Mesendoderm (in vitro differentiated cells): ENCODE measurements around the gene WFIKKN2.

Experiments used
- DNase-seq: peaks from one replicate; pipeline ENCODE4 v3.0.0; 2013
- H2AK5ac ChIP-seq: 2 replicates; pipeline ENCODE4 v1.6.1; 2013; ENCODE audit warnings: low read length, inconsistent platforms
- H2BK120ac ChIP-seq: 2 replicates; pipeline ENCODE4 v1.6.1; 2013; ENCODE audit warnings: low read depth, mild to moderate bottlenecking, low read length, moderate library complexity, mixed read lengths
- H2BK15ac ChIP-seq: replicated peaks from 2 replicates; pipeline ENCODE4 v1.6.1; 2013; ENCODE audit warnings: low read depth, mild to moderate bottlenecking, moderate library complexity
- H2BK5ac ChIP-seq: 2 replicates; pipeline ENCODE4 v1.6.1; 2013; ENCODE audit warnings: low read length, inconsistent platforms
- H3K18ac ChIP-seq: 2 replicates; pipeline ENCODE4 v1.6.1; 2013; ENCODE audit warnings: mild to moderate bottlenecking, low read length, mixed read lengths
- H3K23ac ChIP-seq: one replicate; pipeline ENCODE4 v1.6.1; 2013; ENCODE audit warnings: low read length
- H3K27ac ChIP-seq: 2 replicates; pipeline ENCODE4 v1.5.1; 2013; ENCODE audit warnings: low read depth, mild to moderate bottlenecking, inconsistent platforms, low read length, moderate library complexity
- H3K27me3 ChIP-seq: 2 replicates; pipeline ENCODE4 v1.6.1; 2013; ENCODE audit warnings: low read length, control low read depth, mild to moderate bottlenecking, inconsistent platforms; ENCODE audit not compliant: insufficient read depth, poor library complexity
- H3K36me3 ChIP-seq: 2 replicates; pipeline ENCODE4 v1.6.1; 2013; ENCODE audit warnings: low read length, inconsistent platforms; ENCODE audit not compliant: control insufficient read depth, insufficient read depth
- H3K4ac ChIP-seq: one replicate; pipeline ENCODE4 v1.6.1; 2013; ENCODE audit warnings: low read depth, mild to moderate bottlenecking, low read length, moderate library complexity
- H3K4me1 ChIP-seq: 2 replicates; pipeline ENCODE4 v1.6.1; 2013; ENCODE audit warnings: low read depth, low read length, inconsistent platforms; ENCODE audit not compliant: control insufficient read depth
- H3K4me2 ChIP-seq: 2 replicates; pipeline ENCODE4 v1.6.1; 2013; ENCODE audit warnings: low read length
- H3K4me3 ChIP-seq: 2 replicates; pipeline ENCODE4 v1.5.1; 2013; ENCODE audit warnings: mild to moderate bottlenecking, low read length
- H3K56ac ChIP-seq: one replicate; pipeline ENCODE4 v1.6.1; 2013; ENCODE audit warnings: low read length
- H3K79me1 ChIP-seq: 2 replicates; pipeline ENCODE4 v1.6.1; 2013; ENCODE audit warnings: low read length, inconsistent platforms
- H3K79me2 ChIP-seq: 2 replicates; pipeline ENCODE4 v1.6.1; 2013; ENCODE audit warnings: mild to moderate bottlenecking, low read length; ENCODE audit not compliant: control insufficient read depth, insufficient read depth
- H3K9ac ChIP-seq: 2 replicates; pipeline ENCODE4 v1.6.1; 2013; ENCODE audit warnings: low read length, inconsistent platforms
- H4K5ac ChIP-seq: one replicate; pipeline ENCODE4 v1.6.1; 2013; ENCODE audit warnings: low read length
- H4K8ac ChIP-seq: one replicate; pipeline ENCODE4 v1.6.1; 2013; ENCODE audit warnings: low read depth, mild to moderate bottlenecking, control low read depth, low read length, moderate library complexity
- WGBS: extraction: QIAGEN DNeasy Blood & Tissue Kit; methylation state at CpG from one replicate; pipeline ENCODE4 v1.1.7; 2013; ENCODE audit warnings: low lambda C conversion rate, missing lambda C conversion rate; ENCODE audit not compliant: insufficient coverage; ENCODE audit errors: extremely low coverage; 5-methylcytosine and 5-hydroxymethylcytosine counted together

The WFIKKN2 gene

GRCh38 chr17:50828508-50829170 lies 6.7 kb upstream of the WFIKKN2 start:
- WGBS, result no CpG with 5 or more reads among the region's 6 CpGs
- no peak overlapping the region for H3K18ac ChIP-seq
- DNase-seq, result no peak
- H3K79me2 ChIP-seq, result no peaks in the 10 kb centered on the region
- no peaks in the 10 kb centered on the region for H3K79me1 ChIP-seq
- H3K27ac ChIP-seq, result no peak overlapping the region
- H3K23ac ChIP-seq, result no peak overlapping the region
- H4K8ac ChIP-seq, result no peak overlapping the region
- H3K9ac ChIP-seq, result no peak overlapping the region
- no peaks in the 10 kb centered on the region for H3K36me3 ChIP-seq
- no peak overlapping the region for H2BK15ac ChIP-seq
- no peak overlapping the region for H2BK120ac ChIP-seq
- H3K4me2 ChIP-seq, result no peak overlapping the region
- H3K4me3 ChIP-seq, result no peak overlapping the region
- no peak overlapping the region for H3K4ac ChIP-seq
- peaks cover 7% of the 10 kb centered on the region for H3K4me1 ChIP-seq
- H2AK5ac ChIP-seq, result no peak overlapping the region
- H3K27me3 ChIP-seq, result no peaks in the 10 kb centered on the region
- no peak overlapping the region for H4K5ac ChIP-seq
- no peak overlapping the region for H2BK5ac ChIP-seq
- H3K56ac ChIP-seq, result no peak overlapping the region

- Histone ChIP-seq H3K4me2 (no peak overlapping the region), H3K79me2 (no peaks in the 10 kb centered on the region), H3K27me3 (no peaks in the 10 kb centered on the region), H3K4me3 (no peak overlapping the region), H3K79me1 (no peaks in the 10 kb centered on the region), H2BK15ac (no peak overlapping the region), H4K5ac (no peak overlapping the region), H3K4me1 (peaks cover 7% of the 10 kb centered on the region), H2BK5ac (no peak overlapping the region), H2BK120ac (no peak overlapping the region), H3K23ac (no peak overlapping the region), H3K9ac (no peak overlapping the region), H3K36me3 (no peaks in the 10 kb centered on the region), H3K4ac (no peak overlapping the region), H2AK5ac (no peak overlapping the region), H3K56ac (no peak overlapping the region), H3K27ac (no peak overlapping the region), H3K18ac (no peak overlapping the region), H4K8ac (no peak overlapping the region)
- DNase-seq, result no peak
- no CpG with 5 or more reads among the region's 6 CpGs for WGBS
Measured at GRCh38 chr17:50829332-50829731, 6.1 kb upstream of the WFIKKN2 start.

- WGBS, result no CpG with 5 or more reads among the region's 5 CpGs
- Histone ChIP-seq H3K79me2 (no peaks in the 10 kb centered on the region), H4K8ac (no peak overlapping the region), H3K56ac (no peak overlapping the region), H3K4me1 (peaks cover 7% of the 10 kb centered on the region), H2AK5ac (no peak overlapping the region), H2BK5ac (no peak overlapping the region), H2BK15ac (no peak overlapping the region), H3K27me3 (no peaks in the 10 kb centered on the region), H3K18ac (no peak overlapping the region), H2BK120ac (no peak overlapping the region), H3K4me3 (no peak overlapping the region), H3K79me1 (no peaks in the 10 kb centered on the region), H3K4ac (no peak overlapping the region), H3K36me3 (no peaks in the 10 kb centered on the region), H3K27ac (no peak overlapping the region), H3K9ac (no peak overlapping the region), H3K4me2 (no peak overlapping the region), H4K5ac (no peak overlapping the region), H3K23ac (no peak overlapping the region)
- no peak for DNase-seq
Measured at GRCh38 chr17:50830352-50830751, 5.0 kb upstream of the WFIKKN2 start.

GRCh38 chr17:50830994-50831393 lies 4.4 kb upstream of the WFIKKN2 start:
- Histone ChIP-seq H3K23ac (no peak overlapping the region), H3K4me3 (no peak overlapping the region), H3K18ac (no peak overlapping the region), H4K5ac (no peak overlapping the region), H3K56ac (peak overlapping the region; percentile 34), H2BK120ac (no peak overlapping the region), H2BK15ac (no peak overlapping the region), H3K79me2 (no peaks in the 10 kb centered on the region), H3K9ac (peak overlapping the region; percentile 27), H2AK5ac (no peak overlapping the region), H3K27me3 (no peaks in the 10 kb centered on the region), H4K8ac (no peak overlapping the region), H3K4ac (no peak overlapping the region), H3K27ac (no peak overlapping the region), H3K4me1 (peaks cover 7% of the 10 kb centered on the region), H3K4me2 (no peak overlapping the region), H2BK5ac (no peak overlapping the region), H3K79me1 (no peaks in the 10 kb centered on the region), H3K36me3 (no peaks in the 10 kb centered on the region)
- no peak for DNase-seq
- WGBS, result no CpG with 5 or more reads among the region's 12 CpGs

GRCh38 chr17:50831471-50831928 lies 3.9 kb upstream of the WFIKKN2 start:
- Histone ChIP-seq H3K4me3 (no peak overlapping the region), H3K9ac (peak overlapping the region; percentile 34), H3K36me3 (no peaks in the 10 kb centered on the region), H3K27ac (no peak overlapping the region), H2BK5ac (no peak overlapping the region), H4K8ac (no peak overlapping the region), H3K18ac (no peak overlapping the region), H2BK120ac (no peak overlapping the region), H3K27me3 (no peaks in the 10 kb centered on the region), H3K56ac (peak overlapping the region; percentile 64), H4K5ac (no peak overlapping the region), H2BK15ac (no peak overlapping the region), H3K4me2 (no peak overlapping the region), H3K4me1 (peaks cover 7% of the 10 kb centered on the region), H3K79me2 (no peaks in the 10 kb centered on the region), H3K23ac (no peak overlapping the region), H2AK5ac (no peak overlapping the region), H3K4ac (no peak overlapping the region), H3K79me1 (no peaks in the 10 kb centered on the region)
- no CpG with 5 or more reads among the region's 11 CpGs for WGBS
- DNase-seq, result peak; percentile 42
